Measurements from ENCODE around the gene CDK14. TPM values are rescaled to one million over a fixed set of nuclear protein-coding genes. Genes with fewer than 3 reads are reported as not detected.

Gene CDK14
- total and polyA plus RNA-seq, 2 donors (not counting 1 experiment from before 2014, with no cell fraction given), result 42.1 to 167 TPM

- no peaks in the 10 kb centered on the region for H3K9me3 Mint-ChIP-seq (ENCODE audit: insufficient read depth)
- ChIA-PET POLR2A (no interaction called here), CTCF (interaction anchor here (1.0 to 1.1 kb wide), 2 partner anchors 13 to 14 kb away, joined by 3 read pairs; no protein-coding TSS in a partner anchor)
- Histone ChIP-seq H3K36me3 (replicated peaks in 1 of 2; ENCODE audit: control extremely low read depth in 1 of 2, control insufficient read depth in 1 of 2, extremely low read depth in 1 of 2, insufficient read depth in 2 of 2, low read length in 1 of 2) (peaks cover 0 to 5% of the 10 kb centered on the region in 2 experiments), H3K4me1 (ENCODE audit: control insufficient read depth in 2 of 2, insufficient read depth in 2 of 2, low read length in 2 of 2) (no peaks in the 10 kb centered on the region), H3K79me2 (ENCODE audit: control insufficient read depth, insufficient read depth, low read length) (peaks cover 5% of the 10 kb centered on the region), H3K9me3 (ENCODE audit: control extremely low read depth in 1 of 3, control insufficient read depth in 2 of 3, insufficient read depth in 1 of 3, low read length in 2 of 3) (no peaks in the 10 kb centered on the region), H3K27me3 (replicated peaks in 1 of 4; ENCODE audit: control extremely low read depth in 1 of 4, control insufficient read depth in 3 of 4, insufficient read depth in 4 of 4, low read length in 3 of 4) (no peaks in the 10 kb centered on the region), H3K27ac (ENCODE audit: low read length in 2 of 2) (no peak overlapping the region), H3K9ac (ENCODE audit: low read length) (no peak overlapping the region), H3K4me3 (ENCODE audit: control extremely low read depth in 1 of 5, extremely low read depth in 1 of 5, insufficient read depth in 1 of 5, low read depth in 2 of 5, low read length in 4 of 5) (no peak overlapping the region), H2AFZ (ENCODE audit: insufficient read depth, low read depth, low read length, poor library complexity, severe bottlenecking) (no peak overlapping the region), H3K4me2 (replicated peaks; ENCODE audit: low read depth, low read length, poor library complexity, severe bottlenecking) (no peak overlapping the region), H4K20me1 (ENCODE audit: control insufficient read depth, insufficient read depth, low read length, poor library complexity, severe bottlenecking) (no peaks in the 10 kb centered on the region)
- H3K4me3 Mint-ChIP-seq, result no peak overlapping the region
- intact Hi-C loops (cut with micrococcal nuclease), result no loop called here
- 100% methylated on average over 2 of the region's 3 CpGs for WGBS (ENCODE audit: insufficient coverage)
- H3K4me1 Mint-ChIP-seq, result peaks cover 1% of the 10 kb centered on the region
- TF ChIP-seq CTCF (IDR thresholded peaks at IDR 0.05), result no peak
- TF ChIP-seq EZH2 (IDR thresholded peaks at IDR 0.05; ENCODE audit: borderline replicate concordance, insufficient read depth, low read depth, low read length, poor library complexity, severe bottlenecking), result no peak
- DNase-seq (no peak), ATAC-seq (ENCODE audit: low read depth) (no peak)
- no peaks in the 10 kb centered on the region for H3K27me3 Mint-ChIP-seq
- H3K27ac Mint-ChIP-seq, result no peak overlapping the region
Observed at GRCh38 chr7:91020636-91021385, 424.7 kb downstream of the CDK14 start.

- Mint-ChIP-seq H3K4me1 (peaks cover 1% of the 10 kb centered on the region), H3K27me3 (no peaks in the 10 kb centered on the region), H3K9me3 (ENCODE audit: insufficient read depth) (no peaks in the 10 kb centered on the region), H3K27ac (no peak overlapping the region), H3K4me3 (no peak overlapping the region)
- peaks cover 5% of the 10 kb centered on the region for H3K79me2 ChIP-seq (ENCODE audit: control insufficient read depth, insufficient read depth, low read length)
- ATAC-seq (ENCODE audit: low read depth), result no peak
- H3K4me1 ChIP-seq (ENCODE audit: control insufficient read depth in 2 of 2, insufficient read depth in 2 of 2, low read length in 2 of 2), result no peaks in the 10 kb centered on the region
- no peak overlapping the region for H3K4me3 ChIP-seq (ENCODE audit: control extremely low read depth in 1 of 5, extremely low read depth in 1 of 5, insufficient read depth in 1 of 5, low read depth in 2 of 5, low read length in 4 of 5)
- H3K36me3 ChIP-seq (replicated peaks in 1 of 2; ENCODE audit: control extremely low read depth in 1 of 2, control insufficient read depth in 1 of 2, extremely low read depth in 1 of 2, insufficient read depth in 2 of 2, low read length in 1 of 2), result peaks cover 3 to 5% of the 10 kb centered on the region in 2 experiments
- no peak overlapping the region for H3K9ac ChIP-seq (ENCODE audit: low read length)
- H3K27ac ChIP-seq (ENCODE audit: low read length in 2 of 2), result no peak overlapping the region
- no CpG with 5 or more reads among the region's 1 CpG for WGBS (ENCODE audit: insufficient coverage)
- no peaks in the 10 kb centered on the region for H3K27me3 ChIP-seq (replicated peaks in 1 of 4; ENCODE audit: control extremely low read depth in 1 of 4, control insufficient read depth in 3 of 4, insufficient read depth in 4 of 4, low read length in 3 of 4)
- DNase-seq, result no peak
- no peaks in the 10 kb centered on the region for H3K9me3 ChIP-seq (ENCODE audit: control extremely low read depth in 1 of 3, control insufficient read depth in 2 of 3, insufficient read depth in 1 of 3, low read length in 2 of 3)
- ChIA-PET POLR2A (no interaction called here), CTCF (interaction anchor here (1.2 kb wide), 1 partner anchor 13 kb away, joined by 4 read pairs; no protein-coding TSS in a partner anchor)
- TF ChIP-seq EZH2 (IDR thresholded peaks at IDR 0.05; ENCODE audit: borderline replicate concordance, insufficient read depth, low read depth, low read length, poor library complexity, severe bottlenecking), result no peak
- no peak for TF ChIP-seq CTCF (IDR thresholded peaks at IDR 0.05)
- intact Hi-C loops (cut with micrococcal nuclease), result no loop called here
- no peak overlapping the region for H2AFZ ChIP-seq (ENCODE audit: insufficient read depth, low read depth, low read length, poor library complexity, severe bottlenecking)
- no peak overlapping the region for H3K4me2 ChIP-seq (replicated peaks; ENCODE audit: low read depth, low read length, poor library complexity, severe bottlenecking)
- H4K20me1 ChIP-seq (ENCODE audit: control insufficient read depth, insufficient read depth, low read length, poor library complexity, severe bottlenecking), result no peaks in the 10 kb centered on the region
Observed at GRCh38 chr7:91021956-91022355, 425.8 kb downstream of the CDK14 start.
